HG03558 (cell line): ENCODE data around the gene CAMK1D.
"Not testable (repeated sequence)": the region's sequence is repeated elsewhere in the genome, so short reads cannot be mapped to it uniquely, and the experiment has no call there.

Experiments
- ATAC-seq: cut with Tn5 transposase; IDR thresholded peaks from one replicate; pipeline ENCODE4 v1.9.1; 2021; ENCODE audit warnings: moderate number of reproducible peaks; ENCODE audit not compliant: unreplicated experiment; ENCODE audit errors: extremely low read depth

CAMK1D gene

GRCh38 chr10:12348870-12349628, at the start of gene CAMK1D:
Gene CAMK1D, plus strand, starts transcription at chr10:12349547.
- no peak for ATAC-seq

DNA sequence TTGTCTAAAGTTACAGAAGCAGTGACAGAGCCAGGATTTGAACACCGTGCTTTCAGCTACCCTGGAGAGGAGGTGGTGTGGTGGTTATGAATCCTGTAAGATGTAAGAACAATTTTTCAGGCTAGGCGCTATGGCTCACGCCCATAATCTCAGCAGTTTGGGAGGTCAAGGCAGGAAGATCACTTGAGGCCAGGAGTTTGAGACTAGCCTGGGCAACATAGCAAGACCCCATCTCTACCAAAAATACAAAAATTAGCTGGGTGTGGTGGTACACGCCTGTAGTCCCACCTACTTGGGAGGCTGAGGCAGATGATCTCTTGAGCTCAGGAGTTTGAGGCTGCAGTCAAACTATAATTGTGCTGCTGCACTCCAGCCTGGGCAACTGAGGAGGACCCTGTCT, 48.3 kb upstream of the CAMK1D start:
- not testable (repeated sequence) for ATAC-seq

DNA sequence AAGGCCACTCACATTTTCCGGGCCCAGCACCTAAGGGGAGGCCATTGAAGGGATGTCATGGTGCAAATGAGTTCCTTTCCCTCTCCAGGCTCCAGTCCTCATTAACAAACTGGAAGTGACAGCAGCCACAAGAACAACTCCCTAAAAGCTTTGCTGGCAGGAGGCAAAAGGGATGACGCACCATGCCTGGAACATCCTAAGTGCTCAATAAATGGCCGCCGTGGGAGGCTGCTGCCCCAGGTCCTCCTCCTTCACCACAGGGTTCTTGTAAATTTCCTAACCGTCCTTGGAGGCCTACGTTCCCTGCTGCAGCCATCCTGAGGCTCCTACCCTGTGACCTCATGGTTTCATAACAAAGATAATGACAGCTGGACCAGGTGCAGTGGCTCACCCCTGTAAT, 41.3 kb upstream of the CAMK1D start:
- no peak for ATAC-seq

- ATAC-seq, result no peak
Measured at GRCh38 chr10:12308736-12309375, 40.5 kb upstream of the CAMK1D start.

- not testable (repeated sequence) for ATAC-seq
Measured at GRCh38 chr10:12309783-12310182, 39.6 kb upstream of the CAMK1D start.

DNA sequence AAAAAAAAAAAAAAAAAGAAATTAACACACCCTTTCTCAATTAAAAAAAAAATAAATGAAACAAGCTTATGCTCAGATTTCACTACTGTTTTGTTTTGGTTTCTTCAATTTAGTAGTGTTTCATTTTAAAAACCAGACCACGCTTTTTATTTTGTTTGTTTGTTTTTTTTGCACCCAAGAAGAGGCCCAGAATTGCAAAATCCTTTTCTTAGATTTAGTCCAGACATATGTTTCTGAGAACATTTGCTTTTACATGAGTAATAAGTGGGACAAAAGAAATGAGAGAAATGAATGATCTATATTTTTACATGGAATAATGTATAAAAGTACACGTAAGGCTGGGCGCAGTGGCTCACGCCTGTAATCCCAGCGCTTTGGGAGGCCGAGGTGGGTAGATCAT, 34.5 kb upstream of the CAMK1D start:
- no peak for ATAC-seq

DNA sequence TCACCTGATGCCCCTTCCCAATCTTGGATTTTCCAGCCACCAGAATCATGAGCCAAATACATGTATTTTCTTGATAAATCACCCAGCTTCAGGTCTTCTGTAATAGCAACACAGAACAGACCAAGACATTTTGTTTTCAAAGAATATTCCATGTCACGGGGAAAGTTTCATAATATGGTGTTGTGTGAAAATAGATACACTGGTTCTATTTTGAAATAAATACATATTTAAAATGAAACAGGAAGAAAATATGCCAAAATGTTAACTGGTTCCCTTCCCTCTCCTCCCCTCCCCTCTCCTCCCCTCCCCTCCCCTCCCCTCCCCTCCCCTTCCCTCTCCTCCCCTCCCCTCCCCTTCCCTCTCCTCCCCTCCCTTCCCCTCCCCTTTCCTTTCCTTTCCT, 30.3 kb upstream of the CAMK1D start:
- ATAC-seq, result no peak

- ATAC-seq, result no peak
Measured at GRCh38 chr10:12320892-12321291, 28.5 kb upstream of the CAMK1D start.

- ATAC-seq, result no peak
Measured at GRCh38 chr10:12321641-12322040, 27.7 kb upstream of the CAMK1D start.

GRCh38 chr10:12322583-12323131, 26.7 kb upstream of the CAMK1D start:
- ATAC-seq, result no peak

DNA sequence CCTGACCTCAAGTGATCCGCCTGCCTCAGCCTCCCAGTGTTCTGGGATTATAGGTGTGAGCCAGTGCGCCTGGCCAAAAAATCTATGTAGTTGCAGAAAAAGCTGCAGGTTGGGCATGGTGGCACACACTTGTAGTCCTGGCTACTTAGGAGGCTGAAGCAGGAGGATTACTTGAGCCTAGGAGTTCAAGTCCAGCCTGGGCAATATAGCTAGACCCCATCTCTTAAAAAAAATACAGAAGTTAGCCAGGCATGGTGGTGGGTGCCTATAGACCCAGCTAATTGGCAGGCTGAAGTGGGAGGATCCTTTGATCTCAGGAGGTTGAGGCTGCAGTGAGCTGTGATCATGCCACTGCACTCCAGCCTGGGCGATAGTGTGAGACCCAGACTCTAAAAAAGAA, 24.8 kb upstream of the CAMK1D start:
- no peak for ATAC-seq

DNA sequence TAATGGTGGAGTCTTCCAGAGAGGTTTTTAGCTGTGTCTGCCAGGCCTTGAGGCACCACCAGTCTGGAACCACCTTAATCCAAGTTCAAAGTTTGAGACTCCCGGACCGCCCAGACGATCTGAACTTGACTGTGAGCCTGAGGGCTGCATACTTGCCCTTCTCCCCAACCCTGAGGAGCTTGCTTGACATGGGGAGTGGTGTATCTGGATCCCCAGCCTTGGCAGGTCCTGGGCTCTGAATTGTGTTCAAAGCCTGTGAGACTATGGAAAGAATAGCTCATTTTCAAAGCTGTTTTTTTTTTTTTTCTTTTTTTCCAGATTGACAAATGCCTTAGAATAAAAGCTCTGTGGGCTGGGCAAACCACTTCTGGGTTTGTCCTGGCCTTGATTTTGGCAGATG, 22.3 kb upstream of the CAMK1D start:
- ATAC-seq, result no peak

DNA sequence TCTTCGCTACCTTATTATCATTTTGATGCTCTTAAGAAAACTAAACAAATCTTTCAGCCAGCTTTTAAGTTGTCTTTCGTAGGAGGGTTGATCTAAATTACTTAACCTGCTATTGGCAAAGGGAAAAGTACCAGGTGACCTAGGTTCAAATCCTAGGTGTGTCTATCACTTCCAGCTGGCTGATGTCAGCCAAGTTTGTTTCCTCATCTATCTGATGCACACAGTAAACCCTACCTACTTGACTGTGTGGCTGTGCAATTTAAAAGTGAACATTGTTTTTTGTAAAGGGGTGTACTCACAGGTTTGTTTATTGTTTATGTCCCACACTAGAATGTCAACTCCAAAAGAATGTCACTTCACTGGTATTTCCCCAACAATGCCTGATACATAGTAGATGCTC, 21.9 kb upstream of the CAMK1D start:
- no peak for ATAC-seq

DNA sequence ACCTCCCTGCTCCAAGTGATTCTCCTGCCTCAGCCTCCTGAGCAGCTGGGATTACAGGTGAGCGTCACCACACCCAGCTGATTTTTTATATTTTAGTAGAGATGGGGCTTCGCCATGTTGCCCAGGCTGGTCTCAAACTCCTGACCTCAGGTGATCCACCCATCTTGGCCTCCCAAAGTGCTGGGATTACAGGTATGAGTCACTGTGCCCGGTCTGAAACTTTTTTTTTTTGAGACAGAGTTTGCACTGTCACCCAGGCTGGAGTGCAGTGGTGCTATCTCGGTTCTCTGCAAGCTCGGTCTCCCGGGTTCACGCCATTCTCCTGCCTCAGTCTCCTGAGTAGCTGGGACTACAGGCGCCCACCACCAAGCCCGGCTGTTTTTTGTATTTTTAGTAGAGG, 21.0 kb upstream of the CAMK1D start:
- ATAC-seq, result not testable (repeated sequence)

GRCh38 chr10:12332572-12333379, 16.6 kb upstream of the CAMK1D start:
- no peak for ATAC-seq

- ATAC-seq, result no peak
Measured at GRCh38 chr10:12333380-12334185, 15.8 kb upstream of the CAMK1D start.

GRCh38 chr10:12334186-12334530, 15.2 kb upstream of the CAMK1D start:
- ATAC-seq, result no peak

DNA sequence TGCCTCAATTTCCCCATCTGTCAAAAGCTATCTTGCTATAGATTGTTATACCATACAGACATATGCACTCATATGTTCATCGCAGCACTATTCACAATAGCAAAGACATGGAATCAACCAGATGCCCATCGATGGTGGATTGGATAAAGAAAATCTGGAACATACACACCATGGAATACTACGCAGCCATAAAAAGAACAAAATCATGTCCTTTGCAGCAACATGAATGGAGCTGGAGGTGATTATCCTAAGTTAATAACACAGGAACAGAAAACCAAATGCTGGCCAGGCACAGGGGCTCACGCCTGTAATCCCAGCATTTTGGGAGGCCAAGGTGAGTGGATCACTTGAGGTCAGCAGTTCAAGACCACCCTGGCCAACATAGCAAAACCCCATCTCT, 14.2 kb upstream of the CAMK1D start:
- ATAC-seq, result not testable (repeated sequence)

DNA sequence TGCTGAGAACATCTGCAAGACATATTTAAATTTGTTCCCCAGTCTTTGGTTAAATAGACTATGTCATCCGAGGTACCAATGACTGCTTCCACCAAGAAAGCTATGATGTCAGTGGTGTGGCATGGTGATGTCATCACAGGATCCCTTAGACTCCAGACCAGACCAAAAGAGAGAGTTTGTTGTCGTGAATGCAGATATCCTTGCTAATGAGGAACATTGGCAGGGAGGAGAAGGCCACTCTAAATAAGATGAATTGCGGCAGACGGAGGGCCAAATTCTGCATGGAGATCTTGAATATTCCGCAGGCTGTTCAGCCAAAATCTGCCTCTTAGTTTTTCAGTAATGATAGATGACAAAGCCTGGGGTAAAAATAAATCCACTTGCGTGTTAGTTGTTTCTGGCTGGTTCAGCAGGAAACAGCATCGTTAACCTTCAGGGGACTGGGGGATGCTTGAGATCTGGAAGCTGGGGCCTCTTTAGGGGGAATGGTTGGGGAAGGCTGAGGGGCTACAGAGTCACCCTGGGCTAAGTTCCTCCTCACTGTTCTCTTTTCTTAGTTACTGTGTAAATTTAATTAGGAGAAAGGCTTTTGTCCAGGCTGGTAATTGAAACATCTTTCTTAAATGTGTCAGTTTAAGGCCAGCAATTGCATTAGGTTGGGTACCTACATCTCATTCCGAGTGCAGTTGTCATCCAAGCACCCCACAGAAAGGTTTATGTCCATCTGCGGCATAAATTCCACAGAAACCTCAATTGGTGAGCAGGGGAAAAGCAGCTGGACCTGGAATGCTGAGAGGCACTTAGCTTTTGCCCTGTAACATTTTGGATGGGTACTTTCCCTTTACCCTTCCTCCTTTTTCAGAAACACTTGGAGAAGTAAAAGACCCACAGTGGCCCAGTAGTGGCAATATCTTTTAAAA, 11.6 kb upstream of the CAMK1D start:
- no peak for ATAC-seq
